ENCODE measurements around the gene LMX1A.

Gene LMX1A

GRCh38 chr1:165355977-165356811 lies at the start of gene LMX1A:
TSS of gene LMX1A (minus strand) at chr1:165356715. CDS start at chr1:165355559, 1,156 bp downstream.
- no peak for DNase-seq

DNA sequence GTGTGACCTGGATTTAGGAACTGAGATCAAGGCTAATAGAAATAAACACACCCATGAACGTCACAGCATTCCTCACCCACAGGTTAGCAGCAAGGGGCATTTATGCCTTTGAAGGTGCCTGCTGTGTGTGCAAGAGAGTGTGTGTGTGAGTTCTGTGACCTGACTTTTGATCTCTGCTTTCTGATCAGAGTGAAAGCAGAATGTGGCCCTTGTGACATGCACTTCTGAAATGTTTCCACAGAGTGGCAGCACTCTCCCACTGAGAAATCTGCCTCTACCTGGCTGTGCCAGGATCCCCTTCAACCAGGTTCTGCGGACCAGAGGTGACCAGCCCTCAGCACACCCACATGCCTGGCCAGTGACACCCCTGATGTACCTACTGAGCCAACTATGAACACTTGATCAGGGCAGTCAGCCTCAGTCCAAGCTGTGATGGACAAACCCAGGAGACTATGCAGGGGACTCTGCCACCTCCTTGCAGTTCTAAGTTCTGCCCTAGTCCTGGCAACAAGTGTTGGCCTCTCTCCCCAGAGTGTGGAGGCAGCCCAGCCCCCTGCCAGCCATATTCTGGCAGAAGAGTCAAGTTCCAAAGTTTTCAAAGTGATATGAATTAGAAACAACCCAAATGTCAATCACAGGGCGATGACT lies 47.4 kb upstream of the LMX1A start:
- no peak for DNase-seq

GRCh38 chr1:165402517-165403111 lies 46.1 kb upstream of the LMX1A start:
- no peak for DNase-seq

DNA sequence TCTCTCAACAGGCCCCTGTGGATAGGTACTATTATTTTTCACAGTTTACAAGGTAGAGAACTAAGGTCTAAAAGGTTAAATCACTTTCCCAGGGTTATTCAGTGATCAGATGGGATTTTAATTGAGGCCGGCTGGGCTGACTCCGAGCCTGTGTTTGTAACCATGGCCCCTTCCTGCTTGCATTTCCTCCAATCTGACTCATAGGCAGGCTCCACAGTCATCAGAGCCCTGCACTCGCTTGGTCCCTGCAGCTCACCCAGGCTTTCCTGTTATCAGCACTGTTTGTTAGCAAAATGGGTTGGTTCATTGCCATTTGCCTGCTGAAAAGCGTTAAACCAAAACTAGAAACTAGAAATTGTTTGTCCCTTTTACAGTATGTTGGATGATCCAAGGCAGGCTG lies 41.4 kb upstream of the LMX1A start:
- DNase-seq = no peak

GRCh38 chr1:165395901-165396300 lies 39.4 kb upstream of the LMX1A start:
- no peak for DNase-seq

DNA sequence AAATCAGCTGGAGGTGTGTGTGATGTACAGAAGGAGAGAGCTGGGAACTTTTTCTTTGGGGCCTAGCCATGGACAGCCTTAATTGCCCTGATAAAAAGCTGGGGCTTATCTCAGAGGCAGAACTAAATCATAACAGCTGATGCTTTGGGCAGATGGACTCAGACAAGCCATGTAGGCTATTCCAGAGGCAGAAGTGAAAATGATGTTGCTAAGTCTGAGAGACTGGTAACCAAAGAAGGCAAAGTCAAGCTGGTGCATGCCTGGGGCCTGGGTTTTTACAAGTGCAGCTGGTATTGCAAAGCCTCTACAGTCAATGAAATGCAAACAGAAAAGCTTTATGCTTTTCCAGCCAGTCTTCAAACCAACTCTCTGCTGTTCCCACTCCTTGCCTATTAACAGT lies 39.0 kb upstream of the LMX1A start:
- DNase-seq = no peak

GRCh38 chr1:165392634-165393571 lies 36.4 kb upstream of the LMX1A start:
- peak; percentile 82 to 83 for DNase-seq

DNA sequence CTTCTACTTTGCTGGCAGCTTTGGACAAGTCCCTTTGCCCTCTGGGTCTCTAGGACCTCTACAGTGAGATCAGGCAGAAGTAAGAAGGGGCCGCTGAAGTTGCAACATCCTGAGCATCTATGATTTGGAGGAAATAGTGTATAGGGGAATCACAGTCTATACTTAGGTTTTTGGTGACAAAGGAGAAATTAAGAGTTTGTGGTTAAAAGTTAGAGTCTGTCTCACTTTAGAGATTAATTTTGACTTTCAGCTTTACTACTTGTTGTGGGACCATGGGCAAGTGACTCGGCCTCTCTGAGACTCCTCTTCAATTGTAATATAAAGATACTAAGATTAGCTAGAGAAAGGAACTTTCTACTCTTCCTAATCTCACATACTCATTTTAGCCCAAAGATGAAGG lies 33.1 kb upstream of the LMX1A start:
- DNase-seq = no peak

DNA sequence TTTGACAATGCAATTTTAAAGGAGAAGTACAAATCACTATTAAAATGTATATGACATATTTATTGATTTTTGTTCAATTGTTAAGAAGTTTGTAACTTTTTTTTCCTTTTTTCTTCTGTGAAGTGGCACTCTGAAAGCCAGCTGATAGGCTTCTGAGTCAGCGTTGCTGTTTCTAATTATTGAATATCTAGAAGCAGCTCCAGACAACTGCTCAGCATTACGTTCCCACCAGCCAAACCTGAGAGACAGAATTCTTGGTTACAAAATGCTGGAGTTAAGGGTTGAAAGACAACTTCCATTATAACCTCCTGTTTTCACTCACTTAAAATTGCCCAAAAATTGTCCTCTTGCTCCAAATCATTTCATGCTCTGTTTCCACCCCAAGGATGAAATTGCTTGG lies 31.4 kb upstream of the LMX1A start:
- DNase-seq = no peak

DNA sequence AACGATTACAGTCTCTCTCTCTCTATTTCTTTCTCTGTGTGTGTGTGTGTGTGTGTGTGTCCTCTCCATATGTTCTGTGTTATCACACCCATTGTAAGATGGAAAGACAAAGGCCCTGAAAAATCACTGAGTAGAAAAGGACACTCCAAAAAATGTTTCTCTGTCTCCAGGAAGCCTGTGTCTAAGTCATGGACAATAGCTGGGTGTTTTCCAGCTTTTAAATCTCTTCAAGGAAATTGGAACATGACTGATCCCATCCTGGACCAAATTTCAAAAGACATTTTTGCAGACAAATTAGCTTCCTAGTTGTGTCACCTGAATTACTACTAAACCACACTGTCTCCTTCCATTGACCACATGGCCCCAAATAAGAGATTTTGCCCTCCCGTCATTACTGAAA lies 31.0 kb upstream of the LMX1A start:
- DNase-seq = no peak

DNA sequence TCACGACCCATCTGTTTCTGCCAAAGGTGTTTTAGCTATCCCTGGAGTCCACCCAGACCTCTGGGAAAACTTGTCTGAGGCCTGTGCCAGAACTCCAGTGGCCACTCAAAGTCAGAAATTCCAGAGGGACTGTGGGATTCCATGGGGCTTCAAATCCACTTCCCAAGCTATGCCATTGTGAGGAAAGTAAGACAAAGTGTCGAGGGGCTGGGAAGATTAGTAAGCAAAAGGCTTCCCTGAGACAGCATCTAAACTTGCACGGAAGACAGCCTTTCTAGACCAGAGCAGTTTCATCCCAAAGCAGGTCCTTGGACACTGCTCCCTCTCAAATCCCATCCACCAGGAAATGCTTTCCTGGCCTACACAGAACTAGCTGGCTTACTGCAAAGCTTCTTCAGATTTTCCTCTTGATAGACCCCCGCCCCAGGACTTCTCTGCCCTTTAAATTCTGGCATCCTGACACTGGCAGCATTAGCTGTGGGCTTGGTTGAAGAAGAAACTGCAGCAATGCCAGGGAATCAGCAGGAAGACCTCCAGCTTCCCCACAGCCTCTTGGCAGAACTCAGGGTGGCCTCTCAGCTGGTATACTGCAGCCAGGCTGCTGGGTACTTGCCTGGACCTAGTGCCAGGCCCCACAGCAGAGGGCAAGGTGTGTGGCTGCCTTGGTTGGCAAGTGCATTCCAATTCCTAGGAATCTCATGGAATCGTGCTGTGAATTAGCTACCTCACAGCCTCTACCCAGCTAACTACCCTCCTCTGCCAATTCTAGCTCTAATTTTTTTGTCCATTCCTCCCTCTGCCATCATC lies 27.3 kb upstream of the LMX1A start:
- no peak for DNase-seq

DNA sequence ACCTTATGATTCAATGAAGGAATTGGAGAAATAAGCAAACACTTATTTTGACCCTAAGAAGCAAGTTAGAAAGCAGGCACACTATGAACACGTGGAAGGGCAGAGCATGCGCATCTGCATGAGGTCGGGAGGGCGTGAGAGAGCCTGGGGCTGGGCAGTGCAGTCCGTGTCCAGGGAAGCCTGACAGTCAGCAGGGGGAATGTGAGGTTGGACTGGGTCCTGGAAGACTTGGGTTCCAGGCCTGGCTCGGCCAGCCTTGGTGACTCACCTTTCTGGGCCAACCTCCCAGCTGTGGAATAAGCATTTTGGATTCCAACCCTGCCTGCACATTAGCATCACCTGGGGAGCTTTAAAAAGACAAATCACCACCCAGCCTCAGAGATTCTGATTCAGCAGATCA lies 26.6 kb upstream of the LMX1A start:
- DNase-seq = no peak

DNA sequence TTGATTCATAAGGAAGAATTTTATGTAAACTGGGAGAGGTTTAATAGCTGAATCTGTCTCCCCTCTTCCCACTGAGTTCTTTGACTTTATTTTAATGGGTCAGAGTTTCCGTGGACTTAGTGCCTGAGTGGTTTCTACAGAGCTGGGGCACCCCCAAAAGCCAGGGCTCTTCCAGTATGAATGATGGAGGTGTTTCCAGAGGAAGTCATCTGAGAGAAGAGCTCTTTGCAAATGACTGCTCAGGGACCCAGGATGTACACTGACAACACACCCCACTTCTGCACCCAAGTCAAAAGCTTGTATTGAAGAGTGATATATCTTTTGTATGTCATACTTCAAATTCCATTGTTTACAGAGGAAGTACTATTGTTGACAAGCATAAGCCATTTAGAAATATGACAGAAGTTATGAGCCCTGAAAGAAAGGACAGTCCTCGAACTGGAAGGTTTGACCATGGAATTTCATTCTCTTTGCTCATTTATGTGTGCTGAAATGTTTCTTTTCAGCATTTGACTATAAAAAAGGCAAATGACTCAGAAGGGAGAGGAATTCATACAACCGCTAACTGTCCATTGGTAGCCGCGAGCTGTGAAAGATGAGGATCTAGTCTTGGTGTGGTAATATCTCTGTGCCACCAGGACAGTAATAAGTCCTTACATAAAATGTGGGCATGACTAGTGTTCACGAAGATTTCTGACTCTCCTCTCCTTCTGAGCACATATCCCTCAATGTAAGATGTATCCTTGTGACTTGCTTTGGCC lies 25.4 kb upstream of the LMX1A start:
- no peak for DNase-seq

- no peak for DNase-seq
Measured at GRCh38 chr1:165376811-165377311, 20.3 kb upstream of the LMX1A start.

GRCh38 chr1:165376041-165376810 lies 19.7 kb upstream of the LMX1A start:
- DNase-seq = peak in 1 of 2 donors; percentile 17

DNA sequence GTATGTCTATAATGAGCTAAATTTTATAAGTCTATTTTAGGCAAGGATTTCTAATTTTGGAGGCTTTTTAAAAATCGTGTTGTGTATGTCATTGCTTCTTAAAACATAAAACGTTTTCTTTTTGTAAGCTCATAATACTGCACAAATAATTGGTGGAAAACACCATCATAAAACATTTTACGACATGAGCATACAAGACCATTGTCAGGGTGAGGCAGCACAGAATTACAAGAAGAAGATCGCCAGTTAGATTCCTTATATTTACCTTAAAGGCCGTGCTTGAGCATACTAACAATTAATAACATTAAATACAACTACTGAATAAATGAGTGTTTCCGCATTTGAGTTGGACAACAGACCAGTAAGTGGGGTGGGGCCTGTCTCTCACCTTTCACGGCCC lies 19.1 kb upstream of the LMX1A start:
- DNase-seq = no peak

DNA sequence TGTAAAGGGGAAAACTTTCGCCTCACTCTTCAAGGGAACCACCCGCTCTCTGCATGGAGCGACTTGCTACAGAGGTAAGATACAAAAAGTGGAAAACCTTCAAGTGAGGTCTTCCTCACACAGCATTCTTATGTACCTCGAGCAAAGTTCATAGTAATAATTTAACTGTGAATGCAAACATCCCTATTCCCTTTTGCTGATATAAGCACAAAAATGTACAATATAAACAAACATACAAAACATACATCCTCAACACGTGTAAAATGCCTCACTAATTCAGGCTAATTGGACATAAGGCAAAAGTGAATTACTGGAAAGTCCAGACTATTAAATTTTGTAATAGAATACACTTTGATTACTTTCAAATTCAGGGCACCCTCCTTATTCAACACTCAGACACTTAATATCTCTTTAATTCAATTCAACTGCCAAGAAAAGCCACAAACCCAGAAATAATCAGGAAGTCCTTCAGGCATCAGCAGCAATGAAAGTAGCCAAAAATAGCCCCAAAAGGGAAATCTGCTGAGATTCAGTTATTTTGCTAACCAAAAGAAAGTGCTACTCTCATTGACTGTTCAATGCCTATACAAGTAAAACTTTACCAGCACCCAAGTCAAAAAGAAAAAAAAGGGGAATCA lies 15.2 kb upstream of the LMX1A start:
- no peak for DNase-seq

DNA sequence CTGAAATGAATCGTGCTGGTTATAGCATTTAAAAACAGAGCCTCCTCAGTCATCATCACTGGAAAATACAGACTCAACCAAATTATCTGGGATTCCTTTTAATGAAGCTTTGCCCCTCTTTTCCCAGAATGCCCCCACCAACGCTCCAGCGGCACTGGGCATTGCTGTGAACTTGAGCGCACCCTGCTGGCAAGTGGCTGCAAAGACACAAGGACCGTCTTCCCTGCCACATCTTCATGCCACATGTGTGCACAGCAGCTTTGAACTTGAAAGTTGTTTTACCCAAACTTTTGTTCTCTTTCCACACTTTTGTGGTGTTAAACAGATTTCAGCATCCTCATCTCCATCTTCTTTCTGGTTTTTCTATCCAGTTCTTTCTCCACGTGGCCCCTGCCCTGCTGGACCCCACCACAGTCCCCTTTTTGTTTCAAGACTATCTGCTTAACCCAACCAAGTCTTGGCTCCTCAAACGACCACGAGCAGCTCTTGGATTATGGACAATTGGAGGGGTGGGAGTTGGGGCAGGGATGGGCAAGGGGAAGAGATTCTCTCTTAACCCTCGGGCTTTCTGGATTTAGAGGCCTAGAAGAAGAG lies 12.8 kb upstream of the LMX1A start:
- DNase-seq = peak; percentile 61 to 62

DNA sequence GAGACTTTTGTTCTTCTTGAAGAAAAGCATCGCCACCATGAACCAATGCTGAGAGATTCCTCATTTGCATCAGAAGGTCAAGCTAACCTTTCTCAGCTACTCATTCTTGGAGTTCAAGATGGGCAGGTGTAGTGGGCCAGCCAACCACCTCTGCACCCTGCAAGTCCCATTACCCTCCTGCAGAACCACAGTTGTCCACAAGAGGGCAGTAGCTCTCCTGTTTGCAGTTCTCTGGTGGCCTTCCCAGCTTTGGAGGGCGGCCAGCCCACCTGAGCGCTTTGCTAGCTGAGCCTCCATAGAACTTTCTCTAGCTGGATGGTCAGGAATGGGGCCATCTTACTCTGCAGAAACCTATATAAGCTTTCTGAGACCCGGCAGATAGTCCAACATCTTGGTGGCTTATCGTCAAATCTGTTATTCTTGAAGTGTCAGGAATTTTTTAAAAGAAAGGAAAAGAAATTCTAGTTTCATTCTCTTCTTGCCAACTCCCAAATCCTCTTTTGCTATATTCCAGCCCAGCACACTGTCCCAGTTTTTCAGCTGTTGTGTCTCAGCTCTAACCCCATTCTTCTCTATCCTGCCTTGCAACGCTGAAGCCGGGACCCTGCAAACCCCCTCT lies 11.0 kb upstream of the LMX1A start:
- DNase-seq = peak; percentile 79 to 85

Measured in stimulated activated CD4-positive, alpha-beta T cell treated with anti-CD3 and anti-CD28 coated beads, Interleukin-2, amount 100 ng/mL, for 48 hours (primary cell).